Peyer's patch (tissue), 4 donors: ENCODE measurements around the gene TBC1D7. TPM values are rescaled to one million over a fixed set of nuclear protein-coding genes. Genes with fewer than 3 reads are reported as not detected.

ENCODE experiments used
- DNase-seq, 3 donors: peaks; one replicate each; pipeline ENCODE4 v3.0.0-alpha.2; 2017 to 2019
- H3K27ac ChIP-seq, 4 donors: fragments of 200-600 bp; sonication (generic); one replicate each; pipeline ENCODE4 v1.5.1; 2016 to 2019
- H3K27me3 ChIP-seq, 2 donors: fragments of 200-600 bp; sonication (generic); one replicate each; pipeline ENCODE4 v1.5.1; 2019
- H3K36me3 ChIP-seq, 3 donors: fragments of 200-600 bp; sonication (generic); one replicate each; pipeline ENCODE4 v1.5.1; 2016 to 2019
- H3K4me1 ChIP-seq, 4 donors: fragments of 200-600 bp; sonication (generic); one replicate each; pipeline ENCODE4 v1.5.1; 2016 to 2019
- H3K4me3 ChIP-seq, 4 donors: fragments of 200-600 bp; sonication (generic); 1 replicate in 3 of 4; 2 replicates in 1 of 4; pipeline ENCODE4 v1.5.1; 2016 to 2019; ENCODE audit warnings: mild to moderate bottlenecking in 1 of 4
- H3K9me3 ChIP-seq, 4 donors: fragments of 200-600 bp; sonication (generic); one replicate each; pipeline ENCODE4 v1.5.1; 2016 to 2019; ENCODE audit warnings: mild to moderate bottlenecking in 1 of 4
- CTCF ChIP-seq, 6 experiments: fragments of 450-650 bp in 4 of 6; fragments of 200-600 bp in 2 of 6; sonication (generic) in 1 of 6; IDR thresholded peaks; one replicate each; pipeline ENCODE4 v1.5.1; 2017 to 2019; ENCODE audit warnings: antibody characterized with exemption in 6 of 6, mild to moderate bottlenecking in 3 of 6, moderate library complexity in 1 of 6
- POLR2A ChIP-seq, 2 donors: fragments of 450-650 bp; IDR thresholded peaks; one replicate each; pipeline ENCODE4 v1.5.1; 2017; ENCODE audit warnings: antibody characterized with exemption in 2 of 2, mild to moderate bottlenecking in 2 of 2, moderate library complexity in 2 of 2
- total RNA-seq, 4 donors: library from RNA; depleted of rRNA; stranded (reverse); fragments of >200 nt; gene quantifications; one replicate each; pipeline ENCODE4 v1.1.0, GENCODE V29; 2016

TBC1D7 gene
- total RNA-seq, 4 donors from 2014 or later = 13.3 to 18.6 (median 16.9) TPM

- Histone ChIP-seq H3K4me1 (no peaks in the 10 kb centered on the region), H3K36me3 (no peaks in the 10 kb centered on the region), H3K9me3 (no peaks in the 10 kb centered on the region), H3K4me3 (no peak overlapping the region), H3K27ac (no peak overlapping the region), H3K27me3 (no peaks in the 10 kb centered on the region)
- DNase-seq = no peak
- TF ChIP-seq POLR2A (IDR thresholded peaks at IDR 0.05) = no peak
- no peak for TF ChIP-seq CTCF (IDR thresholded peaks at IDR 0.05)
These were observed 59.3 kb downstream of the TBC1D7 start for GRCh38 chr6:13268913-13269518.

- no peaks in the 10 kb centered on the region for H3K9me3 ChIP-seq
- TF ChIP-seq POLR2A (IDR thresholded peaks at IDR 0.05) = no peak
- no peak for TF ChIP-seq CTCF (IDR thresholded peaks at IDR 0.05)
- no peak for DNase-seq
These were observed 61.1 kb downstream of the TBC1D7 start for GRCh38 chr6:13267142-13267651.

GRCh38 chr6:13263669-13264068 is 64.7 kb downstream of the TBC1D7 start:
- Histone ChIP-seq H3K27ac (no peak overlapping the region), H3K9me3 (no peaks in the 10 kb centered on the region), H3K4me1 (peaks cover 0 to 16% (median 0%) of the 10 kb centered on the region in 4 donors), H3K4me3 (no peak overlapping the region), H3K27me3 (no peaks in the 10 kb centered on the region), H3K36me3 (no peaks in the 10 kb centered on the region)
- no peak for TF ChIP-seq POLR2A (IDR thresholded peaks at IDR 0.05)
- no peak for TF ChIP-seq CTCF (IDR thresholded peaks at IDR 0.05)
- DNase-seq = no peak

More at GRCh38 chr6:13267142-13267651, 61.1 kb downstream of the TBC1D7 start:
- no peaks in the 10 kb centered on the region for H3K36me3 ChIP-seq
- H3K27me3 ChIP-seq = no peaks in the 10 kb centered on the region
- no peak overlapping the region for H3K27ac ChIP-seq
- peaks cover 0 to 4% (median 0%) of the 10 kb centered on the region in 4 donors for H3K4me1 ChIP-seq
- no peak overlapping the region for H3K4me3 ChIP-seq

GRCh38 chr6:13262302-13263230 is 65.8 kb downstream of the TBC1D7 start:
- DNase-seq = no peak
- Histone ChIP-seq H3K4me3 (no peak overlapping the region), H3K27me3 (no peaks in the 10 kb centered on the region), H3K27ac (peak overlapping the region in 1 of 4 donors; percentile 74), H3K4me1 (peaks cover 0 to 16% (median 0%) of the 10 kb centered on the region in 4 donors), H3K9me3 (no peaks in the 10 kb centered on the region), H3K36me3 (no peaks in the 10 kb centered on the region)
- TF ChIP-seq POLR2A (IDR thresholded peaks at IDR 0.05) (no peak), CTCF (IDR thresholded peaks at IDR 0.05) (no peak)

GRCh38 chr6:13261464-13261994 is 66.8 kb downstream of the TBC1D7 start:
- peak in 2 of 3 donors; percentile 73 to 83 for DNase-seq
- TF ChIP-seq POLR2A (IDR thresholded peaks at IDR 0.05) = no peak
- TF ChIP-seq CTCF (IDR thresholded peaks at IDR 0.05) = no peak
- H3K4me1 ChIP-seq = peaks cover 0 to 16% (median 0%) of the 10 kb centered on the region in 4 donors

More at GRCh38 chr6:13261464-13261994, 66.8 kb downstream of the TBC1D7 start:
- H3K9me3 ChIP-seq = no peaks in the 10 kb centered on the region
- peak overlapping the region in 1 of 4 donors; percentile 74 for H3K27ac ChIP-seq
- H3K36me3 ChIP-seq = no peaks in the 10 kb centered on the region
- H3K4me3 ChIP-seq = no peak overlapping the region
- no peaks in the 10 kb centered on the region for H3K27me3 ChIP-seq
